ENCODE results near the gene MCTP1. TPM values are rescaled to one million over a fixed set of nuclear protein-coding genes. Genes with fewer than 3 reads are reported as not detected.
A peak's percentile ranks its signal among the peaks of the same experiment; 100 is the strongest.
"Not testable (repeated sequence)": the region's sequence is repeated elsewhere in the genome, so short reads cannot be mapped to it uniquely, and the experiment has no call there.

MCTP1 gene
- total RNA-seq, 2 donors from 2014 or later: 0.28 to 1.2 TPM

GRCh38 chr5:94832685-94833084 lies 452.2 kb downstream of the MCTP1 start:
- no peak overlapping the region for H3K4me3 Mint-ChIP-seq
- H3K27me3 Mint-ChIP-seq (ENCODE audit: low read depth): peaks cover 16% of the 10 kb centered on the region
- no peaks in the 10 kb centered on the region for H3K36me3 Mint-ChIP-seq (ENCODE audit: insufficient read depth in 2 of 2)

GRCh38 chr5:94830520-94830919 lies 454.4 kb downstream of the MCTP1 start:
- Mint-ChIP-seq H3K9me3 (no peaks in the 10 kb centered on the region), H3K4me1 (ENCODE audit: low read depth) (no peaks in the 10 kb centered on the region), H3K4me3 (no peak overlapping the region), H3K27me3 (ENCODE audit: low read depth) (peaks cover 21% of the 10 kb centered on the region), H3K27ac (no peak overlapping the region), H3K36me3 (ENCODE audit: insufficient read depth in 2 of 2) (no peaks in the 10 kb centered on the region)
- DNase-seq (no peak), ATAC-seq (replicated peaks in 1 of 2) (no peak)

More at GRCh38 chr5:94832685-94833084, 452.2 kb downstream of the MCTP1 start:
- DNase-seq (no peak), ATAC-seq (replicated peaks in 1 of 2) (no peak)
- Mint-ChIP-seq H3K9me3 (no peaks in the 10 kb centered on the region), H3K27ac (no peak overlapping the region), H3K4me1 (ENCODE audit: low read depth) (peaks cover 16% of the 10 kb centered on the region)

GRCh38 chr5:94828222-94828621 lies 456.7 kb downstream of the MCTP1 start:
- peaks cover 22% of the 10 kb centered on the region for H3K27me3 Mint-ChIP-seq (ENCODE audit: low read depth)
- not testable (repeated sequence) for H3K36me3 Mint-ChIP-seq (ENCODE audit: insufficient read depth in 2 of 2); H3K27ac Mint-ChIP-seq; ATAC-seq (replicated peaks in 1 of 2); H3K9me3 Mint-ChIP-seq; H3K4me3 Mint-ChIP-seq; DNase-seq; H3K4me1 Mint-ChIP-seq (ENCODE audit: low read depth)

GRCh38 chr5:94820488-94820887 lies 464.4 kb downstream of the MCTP1 start:
- ATAC-seq (replicated peaks in 1 of 2): no peak
- no peaks in the 10 kb centered on the region for H3K36me3 Mint-ChIP-seq (ENCODE audit: insufficient read depth in 2 of 2)
- DNase-seq: no peak
- H3K4me3 Mint-ChIP-seq: no peak overlapping the region
- peaks cover 10% of the 10 kb centered on the region for H3K27me3 Mint-ChIP-seq (ENCODE audit: low read depth)
- no peak overlapping the region for H3K27ac Mint-ChIP-seq
- H3K9me3 Mint-ChIP-seq: peaks cover 0 to 2% of the 10 kb centered on the region in 2 donors
- H3K4me1 Mint-ChIP-seq (ENCODE audit: low read depth): no peaks in the 10 kb centered on the region

- DNase-seq (no peak), ATAC-seq (replicated peaks in 1 of 2) (no peak)
- no peaks in the 10 kb centered on the region for H3K36me3 Mint-ChIP-seq (ENCODE audit: insufficient read depth in 2 of 2)
- H3K4me3 Mint-ChIP-seq: no peak overlapping the region
- H3K27ac Mint-ChIP-seq: no peak overlapping the region
- peaks cover 7% of the 10 kb centered on the region for H3K27me3 Mint-ChIP-seq (ENCODE audit: low read depth)
- H3K9me3 Mint-ChIP-seq: no peaks in the 10 kb centered on the region
- H3K4me1 Mint-ChIP-seq (ENCODE audit: low read depth): no peaks in the 10 kb centered on the region
Observed at GRCh38 chr5:94818904-94819303, 466.0 kb downstream of the MCTP1 start.

GRCh38 chr5:94815313-94816039 lies 469.4 kb downstream of the MCTP1 start:
- H3K4me1 Mint-ChIP-seq (ENCODE audit: low read depth): no peaks in the 10 kb centered on the region
- H3K9me3 Mint-ChIP-seq: no peaks in the 10 kb centered on the region
- H3K27ac Mint-ChIP-seq: no peak overlapping the region
- H3K36me3 Mint-ChIP-seq (ENCODE audit: insufficient read depth in 2 of 2): no peaks in the 10 kb centered on the region
- DNase-seq (no peak), ATAC-seq (replicated peaks in 1 of 2) (no peak)
- peaks cover 7% of the 10 kb centered on the region for H3K27me3 Mint-ChIP-seq (ENCODE audit: low read depth)
- no peak overlapping the region for H3K4me3 Mint-ChIP-seq

- Mint-ChIP-seq H3K27ac (no peak overlapping the region), H3K9me3 (no peaks in the 10 kb centered on the region), H3K27me3 (ENCODE audit: low read depth) (peaks cover 7% of the 10 kb centered on the region), H3K4me3 (no peak overlapping the region), H3K4me1 (ENCODE audit: low read depth) (no peaks in the 10 kb centered on the region), H3K36me3 (ENCODE audit: insufficient read depth in 2 of 2) (no peaks in the 10 kb centered on the region)
- DNase-seq (no peak), ATAC-seq (replicated peaks in 1 of 2) (no peak)
Observed at GRCh38 chr5:94812232-94812631, 472.7 kb downstream of the MCTP1 start.

- no peaks in the 10 kb centered on the region for H3K4me1 Mint-ChIP-seq (ENCODE audit: low read depth)
- no peaks in the 10 kb centered on the region for H3K36me3 Mint-ChIP-seq (ENCODE audit: insufficient read depth in 2 of 2)
- H3K27ac Mint-ChIP-seq: no peak overlapping the region
- H3K9me3 Mint-ChIP-seq: no peaks in the 10 kb centered on the region
- DNase-seq (no peak), ATAC-seq (replicated peaks in 1 of 2) (no peak)
- peaks cover 7% of the 10 kb centered on the region for H3K27me3 Mint-ChIP-seq (ENCODE audit: low read depth)
- H3K4me3 Mint-ChIP-seq: no peak overlapping the region
Observed at GRCh38 chr5:94811331-94811730, 473.6 kb downstream of the MCTP1 start.

- no peak overlapping the region for H3K4me3 Mint-ChIP-seq
- ATAC-seq (replicated peaks in 1 of 2) (no peak), DNase-seq (no peak)
- no peaks in the 10 kb centered on the region for H3K4me1 Mint-ChIP-seq (ENCODE audit: low read depth)
- H3K36me3 Mint-ChIP-seq (ENCODE audit: insufficient read depth in 2 of 2): no peaks in the 10 kb centered on the region
- peaks cover 7% of the 10 kb centered on the region for H3K27me3 Mint-ChIP-seq (ENCODE audit: low read depth)
- H3K9me3 Mint-ChIP-seq: no peaks in the 10 kb centered on the region
- no peak overlapping the region for H3K27ac Mint-ChIP-seq
Observed at GRCh38 chr5:94810877-94811276, 474.0 kb downstream of the MCTP1 start.

GRCh38 chr5:94810281-94810680 lies 474.6 kb downstream of the MCTP1 start:
- Mint-ChIP-seq H3K9me3 (no peaks in the 10 kb centered on the region), H3K4me3 (no peak overlapping the region), H3K27ac (no peak overlapping the region), H3K36me3 (ENCODE audit: insufficient read depth in 2 of 2) (no peaks in the 10 kb centered on the region), H3K4me1 (ENCODE audit: low read depth) (no peaks in the 10 kb centered on the region), H3K27me3 (ENCODE audit: low read depth) (peaks cover 1% of the 10 kb centered on the region)
- ATAC-seq (replicated peaks in 1 of 2) (no peak), DNase-seq (no peak)

GRCh38 chr5:94808497-94808896 lies 476.4 kb downstream of the MCTP1 start:
- Mint-ChIP-seq H3K4me1 (ENCODE audit: low read depth) (no peaks in the 10 kb centered on the region), H3K4me3 (no peak overlapping the region), H3K36me3 (ENCODE audit: insufficient read depth in 2 of 2) (no peaks in the 10 kb centered on the region), H3K27me3 (ENCODE audit: low read depth) (no peaks in the 10 kb centered on the region), H3K9me3 (no peaks in the 10 kb centered on the region), H3K27ac (no peak overlapping the region)
- DNase-seq: no peak
- peak in 1 of 2 donors; percentile 28 for ATAC-seq (replicated peaks in 1 of 2)

GRCh38 chr5:94807985-94808384 lies 476.9 kb downstream of the MCTP1 start:
- DNase-seq: no peak
- Mint-ChIP-seq H3K36me3 (ENCODE audit: insufficient read depth in 2 of 2) (no peaks in the 10 kb centered on the region), H3K4me3 (no peak overlapping the region), H3K27ac (no peak overlapping the region), H3K27me3 (ENCODE audit: low read depth) (no peaks in the 10 kb centered on the region), H3K4me1 (ENCODE audit: low read depth) (no peaks in the 10 kb centered on the region), H3K9me3 (no peaks in the 10 kb centered on the region)
- no peak for ATAC-seq (replicated peaks in 1 of 2)

GRCh38 chr5:94802450-94802849 lies 482.4 kb downstream of the MCTP1 start:
- Mint-ChIP-seq H3K4me3 (no peak overlapping the region), H3K27ac (no peak overlapping the region), H3K9me3 (no peaks in the 10 kb centered on the region), H3K27me3 (ENCODE audit: low read depth) (peaks cover 12% of the 10 kb centered on the region), H3K36me3 (ENCODE audit: insufficient read depth in 2 of 2) (no peaks in the 10 kb centered on the region), H3K4me1 (ENCODE audit: low read depth) (no peaks in the 10 kb centered on the region)
- ATAC-seq (replicated peaks in 1 of 2) (no peak), DNase-seq (no peak)

- no peaks in the 10 kb centered on the region for H3K9me3 Mint-ChIP-seq
- H3K27ac Mint-ChIP-seq: no peak overlapping the region
- ATAC-seq (replicated peaks in 1 of 2) (no peak), DNase-seq (no peak)
- no peak overlapping the region for H3K4me3 Mint-ChIP-seq
- H3K4me1 Mint-ChIP-seq (ENCODE audit: low read depth): peaks cover 44% of the 10 kb centered on the region
- H3K27me3 Mint-ChIP-seq (ENCODE audit: low read depth): peaks cover 8% of the 10 kb centered on the region
- H3K36me3 Mint-ChIP-seq (ENCODE audit: insufficient read depth in 2 of 2): peaks cover 0 to 1% of the 10 kb centered on the region in 2 donors
Observed at GRCh38 chr5:94796586-94796985, 488.3 kb downstream of the MCTP1 start.

All from activated T-cell treated with anti-CD3 and anti-CD28 coated beads, Interleukin-2, amount 50 U/mL, for 72 hours (primary cell).